Hematopoietic multipotent progenitor cell treated with erythropoietin and hydrocortisone succinate and interleukin-3 and kit ligand, for 4 days (in vitro differentiated cells): ENCODE data around the gene HCAR1.
A peak's percentile ranks its signal among the peaks of the same experiment; 100 is the strongest.
"Not testable (repeated sequence)": the region's sequence is repeated elsewhere in the genome, so short reads cannot be mapped to it uniquely, and the experiment has no call there.

Experiments
- DNase-seq: peaks from one replicate; pipeline ENCODE4 v3.0.0-alpha.2; 2015

The HCAR1 gene

GRCh38 chr12:122721057-122721545, 9.5 kb downstream of the HCAR1 start:
- DNase-seq, result no peak

GRCh38 chr12:122716658-122717057, 14.0 kb downstream of the HCAR1 start, which contains the start of gene HCAR3:
HCAR3 (minus strand) TSS chr12:122716811; CDS start chr12:122716737, 74 bp downstream.
- peak; percentile 52 for DNase-seq

- not testable (repeated sequence) for DNase-seq
Measured at GRCh38 chr12:122715211-122715610, 15.4 kb downstream of the HCAR1 start.

GRCh38 chr12:122713491-122714188, 17.0 kb downstream of the HCAR1 start:
- DNase-seq, result not testable (repeated sequence)

GRCh38 chr12:122711266-122711665, 19.4 kb downstream of the HCAR1 start:
- peak; percentile 55 for DNase-seq

GRCh38 chr12:122710341-122710740, 20.3 kb downstream of the HCAR1 start:
- not testable (repeated sequence) for DNase-seq

GRCh38 chr12:122709287-122709686, 21.4 kb downstream of the HCAR1 start:
- DNase-seq, result not testable (repeated sequence)

GRCh38 chr12:122703841-122704240, 26.8 kb downstream of the HCAR1 start:
- DNase-seq, result not testable (repeated sequence)

- DNase-seq, result peak; percentile 55
Measured at GRCh38 chr12:122702890-122703611, 27.6 kb downstream of the HCAR1 start, which contains the start of gene HCAR2. HCAR2 (minus strand) TSS chr12:122703357; CDS start chr12:122703283, 74 bp downstream.

- not testable (repeated sequence) for DNase-seq
Measured at GRCh38 chr12:122701481-122701880, 29.2 kb downstream of the HCAR1 start.

- DNase-seq, result not testable (repeated sequence)
Measured at GRCh38 chr12:122700038-122700710, 30.5 kb downstream of the HCAR1 start.

GRCh38 chr12:122696922-122697321, 33.7 kb downstream of the HCAR1 start:
- DNase-seq, result not testable (repeated sequence)

GRCh38 chr12:122691566-122691965, 39.1 kb downstream of the HCAR1 start:
- no peak for DNase-seq

GRCh38 chr12:122688291-122688690, 42.4 kb downstream of the HCAR1 start:
- no peak for DNase-seq

GRCh38 chr12:122687086-122687485, 43.6 kb downstream of the HCAR1 start:
- no peak for DNase-seq

- DNase-seq, result no peak
Measured at GRCh38 chr12:122686538-122686937, 44.1 kb downstream of the HCAR1 start.

- DNase-seq, result no peak
Measured at GRCh38 chr12:122684297-122684813, 46.3 kb downstream of the HCAR1 start.

- DNase-seq, result peak; percentile 73
Measured at GRCh38 chr12:122681814-122682213, 48.8 kb downstream of the HCAR1 start.

- DNase-seq, result not testable (repeated sequence)
Measured at GRCh38 chr12:122680989-122681388, 49.7 kb downstream of the HCAR1 start.

- not testable (repeated sequence) for DNase-seq
Measured at GRCh38 chr12:122676781-122677180, 53.9 kb downstream of the HCAR1 start.
